NCI-H1092 treated with DMSO at 0.1 percent for 48 hours (cell line): ENCODE results near the gene CGGBP1.
A peak's percentile ranks its signal among the peaks of the same experiment; 100 is the strongest.
"Not testable (repeated sequence)": the region's sequence is repeated elsewhere in the genome, so short reads cannot be mapped to it uniquely, and the experiment has no call there.

ENCODE experiments used
- DNase-seq: peaks from one replicate; lab custom pipeline; 2025; lab: John Stamatoyannopoulos, UW

The CGGBP1 gene

GRCh38 chr3:88034491-88035275 lies 24.1 kb downstream of the CGGBP1 start:
- DNase-seq, result no peak

DNA sequence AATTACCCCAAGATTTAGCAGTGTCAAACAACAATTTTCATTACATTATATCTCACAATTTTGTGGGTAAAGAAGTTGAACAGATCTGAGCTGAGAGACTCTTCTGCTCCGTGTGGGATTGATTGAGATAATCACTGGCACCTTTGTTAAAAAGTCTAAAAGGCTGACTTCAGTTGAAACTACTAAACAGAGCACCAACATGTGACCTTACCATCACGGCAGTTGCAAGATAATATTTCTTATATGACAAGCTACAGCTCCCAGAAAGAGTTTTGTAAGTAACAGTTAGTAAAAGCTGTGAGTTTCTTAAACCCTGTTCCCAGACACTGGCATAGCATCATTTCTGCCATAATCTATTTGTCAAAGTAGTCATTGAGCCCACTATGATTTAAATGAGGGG lies 25.0 kb downstream of the CGGBP1 start:
- DNase-seq, result no peak

GRCh38 chr3:88033079-88033478 lies 25.7 kb downstream of the CGGBP1 start:
- no peak for DNase-seq

DNA sequence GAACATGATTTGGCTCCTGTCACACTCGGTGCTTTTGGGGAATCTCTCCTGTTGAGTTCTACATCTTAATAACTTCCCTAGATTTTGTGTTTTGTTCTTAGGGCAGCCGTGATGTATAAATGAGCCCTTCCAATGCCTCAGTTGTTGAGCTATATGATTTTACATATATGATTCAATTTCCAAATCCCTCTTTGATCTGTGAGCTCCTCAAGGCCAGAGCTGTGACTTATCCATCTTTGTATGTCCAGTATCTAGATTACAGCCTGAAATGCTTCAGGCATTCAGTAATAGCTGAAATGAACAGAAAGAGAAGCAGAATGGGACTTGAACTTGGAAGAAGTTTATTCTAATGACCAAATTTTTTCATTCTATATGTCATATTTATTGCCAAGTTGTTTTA lies 26.6 kb downstream of the CGGBP1 start:
- DNase-seq, result no peak

DNA sequence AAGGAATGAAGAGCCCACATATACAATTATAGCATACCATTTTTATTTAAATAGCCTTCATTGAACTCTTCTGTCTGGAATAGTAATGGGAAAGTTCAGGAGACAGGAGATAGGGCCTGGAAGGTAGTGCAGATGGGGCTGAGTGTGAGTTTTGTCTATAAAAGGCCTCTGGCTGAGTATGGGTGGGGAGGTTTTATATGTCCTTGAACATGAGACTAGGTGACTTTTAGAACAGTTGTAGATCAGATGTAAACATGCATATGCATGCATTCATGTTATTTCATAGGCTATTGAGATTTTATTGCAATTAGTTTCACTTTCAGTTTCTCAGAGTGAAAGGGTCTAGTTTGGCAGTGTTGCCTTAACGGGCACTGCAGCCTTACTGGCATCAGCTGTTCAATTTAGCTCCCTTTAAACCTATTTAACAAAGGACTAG lies 27.1 kb downstream of the CGGBP1 start:
- DNase-seq, result peak; percentile 30

DNA sequence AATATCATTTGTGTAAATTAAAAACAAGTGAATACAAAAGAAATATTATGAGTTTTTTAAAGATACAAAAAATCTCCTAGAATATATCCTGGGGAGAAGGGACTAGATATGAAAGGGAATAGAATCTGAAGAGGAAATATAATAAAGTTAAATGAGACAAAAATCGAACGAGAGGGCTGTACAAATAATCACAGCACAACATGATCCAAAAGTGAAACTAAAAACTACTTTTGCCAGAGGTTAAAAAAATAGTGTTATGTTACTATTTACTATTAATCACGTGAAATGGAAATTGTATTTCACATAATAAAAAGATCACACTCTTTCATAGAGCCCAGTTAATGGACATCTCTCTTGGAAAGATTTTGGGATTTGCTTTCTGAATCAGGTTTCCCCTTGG lies 28.6 kb downstream of the CGGBP1 start:
- no peak for DNase-seq

DNA sequence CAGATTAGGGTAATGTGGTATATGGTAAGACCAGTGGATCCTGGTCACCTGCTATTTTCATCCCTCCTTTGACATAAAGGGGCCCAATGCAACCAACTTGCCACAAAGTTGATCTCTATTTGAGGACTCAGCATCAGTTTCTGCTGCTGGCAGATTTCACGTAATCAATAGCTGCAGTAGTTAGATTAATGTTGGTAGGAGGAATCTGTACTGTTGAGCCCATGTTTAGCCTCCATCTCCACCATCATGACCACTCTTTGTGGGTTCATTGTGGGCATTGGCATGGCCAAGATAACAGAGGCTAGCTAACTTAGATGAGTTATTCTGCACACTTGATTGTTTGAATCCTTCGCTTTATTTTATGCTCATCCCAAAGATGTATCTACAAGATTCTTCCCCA lies 29.9 kb downstream of the CGGBP1 start:
- DNase-seq, result no peak

GRCh38 chr3:88025001-88025552 lies 33.7 kb downstream of the CGGBP1 start:
- DNase-seq, result no peak

DNA sequence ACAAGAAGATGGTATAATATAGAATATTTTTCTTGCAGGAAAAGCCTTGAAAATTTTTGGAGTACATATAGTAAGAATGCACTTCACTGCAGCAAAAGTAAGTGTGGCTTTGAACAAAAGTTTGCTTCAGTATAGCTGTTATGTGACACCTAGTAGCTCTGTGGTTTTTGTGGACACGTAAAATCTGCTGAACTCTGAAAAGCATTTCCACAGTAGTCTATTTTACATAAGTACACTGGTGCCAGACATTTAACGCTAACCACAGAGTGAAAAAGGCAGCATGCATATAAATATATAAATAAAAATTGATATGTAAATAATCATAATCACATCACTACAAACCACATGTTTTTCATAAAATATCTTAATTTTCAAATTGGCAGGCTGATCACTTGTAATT lies 39.8 kb downstream of the CGGBP1 start:
- DNase-seq, result no peak

GRCh38 chr3:88015656-88016055 lies 43.1 kb downstream of the CGGBP1 start:
- DNase-seq, result not testable (repeated sequence)

DNA sequence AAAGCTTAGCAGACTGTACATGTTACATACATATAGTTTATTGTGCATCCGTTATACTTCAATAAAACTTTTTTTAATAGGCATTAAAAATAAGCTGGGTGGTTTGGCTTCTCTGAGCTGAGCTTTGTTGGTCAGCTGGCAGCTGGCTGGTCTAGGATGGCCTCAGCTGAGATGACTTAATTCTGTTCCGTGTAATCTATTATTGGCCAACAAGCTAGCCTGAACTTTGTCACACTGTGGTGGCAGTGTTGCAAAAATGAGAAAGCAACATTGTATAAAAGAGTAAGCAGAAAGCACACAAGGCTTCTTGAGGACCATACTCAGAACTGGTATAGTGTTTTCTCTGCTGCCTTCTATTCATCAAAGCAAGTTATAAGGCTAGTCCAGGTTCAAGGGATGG lies 45.2 kb downstream of the CGGBP1 start:
- DNase-seq, result no peak

GRCh38 chr3:88010810-88011209 lies 48.0 kb downstream of the CGGBP1 start:
- no peak for DNase-seq

- no peak for DNase-seq
Observed at GRCh38 chr3:88009066-88009465, 49.7 kb downstream of the CGGBP1 start.

GRCh38 chr3:88005066-88005465 lies 53.7 kb downstream of the CGGBP1 start:
- DNase-seq, result no peak

- peak; percentile 29 for DNase-seq
Observed at GRCh38 chr3:88003115-88003755, 55.6 kb downstream of the CGGBP1 start.

- no peak for DNase-seq
Observed at GRCh38 chr3:88002448-88002847, 56.4 kb downstream of the CGGBP1 start.
